ENCODE results near the gene SCAMP4. TPM values are rescaled to one million over a fixed set of nuclear protein-coding genes. Genes with fewer than 3 reads are reported as not detected.
A peak's percentile ranks its signal among the peaks of the same experiment; 100 is the strongest.

SCAMP4 gene
- total and polyA plus RNA-seq, 9 of the 15 experiments (the other 6 are each of a cell fraction or from before 2014, with no cell fraction given) = 0.81 to 45.9 (median 12.8) TPM

DNA sequence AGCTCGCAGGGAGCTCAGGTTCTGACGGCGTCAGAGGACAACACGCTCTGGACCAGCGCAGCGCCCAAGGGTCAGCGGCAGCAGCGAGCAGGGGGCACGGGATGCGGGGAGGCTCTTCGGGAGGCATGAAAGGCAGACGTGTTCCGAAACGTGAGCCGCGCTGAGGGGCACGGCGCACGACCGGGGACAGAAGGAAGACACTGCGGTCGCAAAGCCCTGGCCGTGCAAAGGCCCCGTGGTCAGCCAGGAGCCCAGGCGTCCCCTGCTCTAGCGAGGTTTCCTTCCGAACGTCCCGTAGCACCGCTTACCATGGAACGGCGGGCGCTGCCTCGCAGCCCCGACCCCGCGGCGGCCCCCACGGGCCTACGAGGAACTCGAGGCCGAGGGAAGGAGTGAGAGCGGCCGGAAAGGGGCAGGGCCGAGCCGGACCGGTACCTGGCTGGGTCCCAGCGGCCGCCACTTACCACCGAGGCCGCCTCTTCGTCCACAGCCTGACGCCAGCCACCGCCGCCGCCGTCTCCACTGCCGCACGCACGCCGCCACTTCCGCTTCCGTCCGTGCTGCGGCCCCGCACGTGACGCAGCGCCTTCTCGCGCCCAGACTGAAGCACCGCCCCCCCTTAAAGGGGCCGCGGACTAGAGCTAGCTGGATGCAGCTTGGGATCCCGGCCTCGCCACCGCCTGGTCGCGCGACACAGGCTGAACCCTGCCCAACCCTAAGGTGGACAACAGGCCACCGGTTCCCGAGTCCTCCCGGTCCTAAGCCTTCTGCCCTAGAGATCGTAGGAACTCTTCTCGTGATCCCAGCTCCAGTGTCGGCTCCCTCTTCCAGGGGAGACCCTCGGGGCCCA is 29.3 kb upstream of the SCAMP4 start (continued):
- TF ChIP-seq RERE (CRISPR knock-in tag; IDR thresholded peaks at IDR 0.05; ENCODE audit: borderline replicate concordance) (no peak), ATF7 (IDR thresholded peaks at IDR 0.05) (peak; percentile 79; the same call in 1 of the 2 replicates), SREBF1 (IDR thresholded peaks at IDR 0.05; ENCODE audit: borderline replicate concordance, low read depth, low read length) (0 out of 2 replicates have a peak, but pooled peaks have one; percentile 12), ZNF444 (CRISPR knock-in tag; IDR thresholded peaks at IDR 0.05) (no peak), ESRRA (IDR thresholded peaks at IDR 0.05; ENCODE audit: borderline replicate concordance, low read depth) (peak; percentile 70; the same call in 1 of the 2 replicates), RBM17 (IDR thresholded peaks at IDR 0.05; ENCODE audit: borderline replicate concordance, low read depth, low read length) (no peak), PTTG1 (tag; IDR thresholded peaks at IDR 0.05; ENCODE audit: low read depth) (no peak), FOXK2 (conservative IDR thresholded peaks at IDR 0.05 in 1 of 2, IDR thresholded peaks at IDR 0.05 in 1 of 2; ENCODE audit: low read depth in 2 of 2) (peak; percentile 24 to 60; a peak in 2 of 4 replicates), SRSF3 (IDR thresholded peaks at IDR 0.05; ENCODE audit: insufficient read depth, low read length) (no peak), BDP1 (IDR thresholded peaks at IDR 0.05; ENCODE audit: insufficient read depth, insufficient read length) (no peak), MYBL2 (IDR thresholded peaks at IDR 0.05; ENCODE audit: low read depth) (no peak), MYBL2 (CRISPR knock-in tag; IDR thresholded peaks at IDR 0.05; ENCODE audit: borderline replicate concordance) (no peak), ZNF780A (CRISPR knock-in tag; IDR thresholded peaks at IDR 0.05) (peak; percentile 26; the same call in 1 of the 2 replicates), TSHZ1 (CRISPR knock-in tag; IDR thresholded peaks at IDR 0.05) (no peak)
- TF ChIP-seq, protein P1, sequence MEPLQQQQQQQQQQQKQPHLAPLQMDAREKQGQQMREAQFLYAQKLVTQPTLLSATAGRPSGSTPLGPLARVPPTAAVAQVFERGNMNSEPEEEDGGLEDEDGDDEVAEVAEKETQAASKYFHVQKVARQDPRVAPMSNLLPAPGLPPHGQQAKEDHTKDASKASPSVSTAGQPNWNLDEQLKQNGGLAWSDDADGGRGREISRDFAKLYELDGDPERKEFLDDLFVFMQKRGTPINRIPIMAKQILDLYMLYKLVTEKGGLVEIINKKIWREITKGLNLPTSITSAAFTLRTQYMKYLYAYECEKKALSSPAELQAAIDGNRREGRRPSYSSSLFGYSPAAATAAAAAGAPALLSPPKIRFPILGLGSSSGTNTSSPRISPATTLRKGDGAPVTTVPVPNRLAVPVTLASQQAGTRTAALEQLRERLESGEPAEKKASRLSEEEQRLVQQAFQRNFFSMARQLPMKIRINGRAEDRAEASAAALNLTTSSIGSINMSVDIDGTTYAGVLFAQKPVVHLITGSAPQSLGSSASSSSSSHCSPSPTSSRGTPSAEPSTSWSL (CRISPR knock-in tag; IDR thresholded peaks at IDR 0.05; ENCODE audit: borderline replicate concordance) = 0 out of 2 replicates have a peak, but pooled peaks have one; percentile 20

All from K562 (cell line).